CD4-positive, alpha-beta T cell (primary cell): ENCODE data around the gene MSX1. TPM values are rescaled to one million over a fixed set of nuclear protein-coding genes. Genes with fewer than 3 reads are reported as not detected.

Source experiments
- ATAC-seq: fragments of 200-7000 bp; cut with Tn5 transposase; one replicate; pipeline ENCODE4 v1.10.0; 2022; ENCODE audit warnings: mild to moderate bottlenecking; ENCODE audit not compliant: poor library complexity
- CTCF ChIA-PET: fragments of 350-600 bp; sonication (Branson Sonifier 250); formaldehyde crosslinking; loops from one replicate; lab custom pipeline; 2021; ENCODE audit warnings: antibody characterized with exemption, inconsistent platforms; lab: Charles Lee
- POLR2A ChIA-PET: fragments of 350-600 bp; sonication (Branson Sonifier 250); formaldehyde crosslinking; loops from one replicate; lab custom pipeline; 2021; ENCODE audit warnings: antibody characterized with exemption, inconsistent platforms; lab: Charles Lee
- DNase-seq, 14 experiments: peaks; one replicate each; pipeline ENCODE4 v3.0.0-alpha.2; 2013 to 2020; ENCODE audit warnings: mixed read lengths in 2 of 14
- H3K27ac ChIP-seq, 2 donors: one replicate each; pipeline versions ENCODE4 v1.5.1 to v1.7.0; 2013; ENCODE audit warnings: low read length in 2 of 2, low read depth in 1 of 2, mild to moderate bottlenecking in 1 of 2
- H3K27me3 ChIP-seq, 2 experiments: 1 replicate in 1 of 2; 2 replicates in 1 of 2; pipeline versions ENCODE4 v1.6.1 to v1.7.0; 2013; ENCODE audit warnings: low read length in 2 of 2, control low read depth in 1 of 2, mild to moderate bottlenecking in 1 of 2, moderate library complexity in 1 of 2; ENCODE audit not compliant: insufficient read depth in 2 of 2, control insufficient read depth in 1 of 2
- H3K36me3 ChIP-seq: one replicate; pipeline ENCODE4 v1.6.1; 2013; ENCODE audit warnings: low read length, control low read depth; ENCODE audit not compliant: insufficient read depth
- H3K4me1 ChIP-seq: one replicate; pipeline ENCODE4 v1.6.1; 2013; ENCODE audit warnings: low read length, control low read depth; ENCODE audit not compliant: insufficient read depth
- H3K4me3 ChIP-seq: one replicate; pipeline ENCODE4 v1.5.1; 2013; ENCODE audit warnings: mild to moderate bottlenecking, low read length, moderate library complexity
- H3K9me3 ChIP-seq, 2 experiments: 1 replicate in 1 of 2; 2 replicates in 1 of 2; pipeline versions ENCODE4 v1.6.1 to v1.7.0; 2013; ENCODE audit warnings: low read length in 2 of 2, mild to moderate bottlenecking in 2 of 2, control low read depth in 1 of 2, moderate library complexity in 1 of 2; ENCODE audit not compliant: control insufficient read depth in 1 of 2, insufficient read depth in 1 of 2
- H3K27ac Mint-ChIP-seq: one replicate; pipeline ENCODE4 v1.8.0; 2020; ENCODE audit warnings: mixed read lengths
- H3K27me3 Mint-ChIP-seq: one replicate; pipeline ENCODE4 v1.8.0; 2021; ENCODE audit warnings: mixed read lengths
- H3K36me3 Mint-ChIP-seq: one replicate; pipeline ENCODE4 v1.8.0; 2021; ENCODE audit warnings: low read depth, mixed read lengths
- H3K4me1 Mint-ChIP-seq: one replicate; pipeline ENCODE4 v1.8.0; 2021; ENCODE audit warnings: low read depth, mixed read lengths
- H3K4me3 Mint-ChIP-seq: one replicate; pipeline ENCODE4 v1.8.0; 2020; ENCODE audit warnings: mild to moderate bottlenecking, mixed read lengths
- H3K9me3 Mint-ChIP-seq: one replicate; pipeline ENCODE4 v1.8.0; 2020; ENCODE audit warnings: mixed read lengths
- CTCF ChIP-seq: fragments of 200-600 bp; IDR thresholded peaks from one replicate; pipeline ENCODE4 v1.8.0; 2022; ENCODE audit warnings: antibody characterized with exemption, mild to moderate bottlenecking
- intact Hi-C, 2 experiments: fragments of 100-400 bp; cut with DNase I in 1 of 2; cut with micrococcal nuclease in 1 of 2; formaldehyde crosslinking; loops; one replicate each; pipeline versions ENCODE4 v1.15.1 to v1.9.0; 2023 to 2025; cut with DNase I, micrococcal nuclease
- total RNA-seq, 174 experiments: library from RNA in 2 of 174; stranded (reverse) in 2 of 174; gene quantifications; one replicate each; pipeline ENCODE4 v1.2.3 and lab custom pipeline; 2021 to 2026

Gene MSX1
- total RNA-seq, 2 experiments from 2014 or later = not detected

GRCh38 chr4:4859799-4860599, 534 bp downstream of the MSX1 start:
- Histone ChIP-seq H3K4me3 (peak overlapping the region; percentile 53), H3K27me3 (peaks cover 77 to 90% of the 10 kb centered on the region in 2 experiments), H3K27ac (no peak overlapping the region), H3K4me1 (peaks cover 42% of the 10 kb centered on the region), H3K36me3 (no peaks in the 10 kb centered on the region), H3K9me3 (peaks cover 0 to 70% of the 10 kb centered on the region in 2 experiments)
- Mint-ChIP-seq H3K4me3 (peak overlapping the region; percentile 89), H3K9me3 (no peaks in the 10 kb centered on the region), H3K36me3 (no peaks in the 10 kb centered on the region), H3K27ac (no peak overlapping the region), H3K27me3 (peaks cover 88% of the 10 kb centered on the region), H3K4me1 (peaks cover 45% of the 10 kb centered on the region)
- ChIA-PET POLR2A (no interaction called here), CTCF (no interaction called here)
- intact Hi-C loops = no loop called here
- ATAC-seq = peak; percentile 17
- TF ChIP-seq CTCF = no peak
- no peak for DNase-seq

GRCh38 chr4:4860600-4861389, 1.3 kb downstream of the MSX1 start:
- no peak for TF ChIP-seq CTCF

GRCh38 chr4:4861390-4862018, 2.0 kb downstream of the MSX1 start:
- peak overlapping the region; percentile 54 for H3K4me3 Mint-ChIP-seq
- Histone ChIP-seq H3K27ac (no peak overlapping the region), H3K36me3 (no peaks in the 10 kb centered on the region), H3K27me3 (peaks cover 76 to 88% of the 10 kb centered on the region in 2 experiments), H3K4me3 (no peak overlapping the region), H3K4me1 (peaks cover 35% of the 10 kb centered on the region), H3K9me3 (peaks cover 0 to 71% of the 10 kb centered on the region in 2 experiments)
- POLR2A ChIA-PET = interaction anchor here (0.8 to 1.0 kb wide), 2 partner anchors 9 to 82 kb away, joined by 4 to 5 read pairs; no protein-coding TSS in a partner anchor
- no peak overlapping the region for H3K27ac Mint-ChIP-seq
- no peaks in the 10 kb centered on the region for H3K36me3 Mint-ChIP-seq
- H3K27me3 Mint-ChIP-seq = peaks cover 87% of the 10 kb centered on the region
- CTCF ChIA-PET = no interaction called here
- intact Hi-C loops = no loop called here
- DNase-seq (no peak), ATAC-seq (no peak)
- peaks cover 32% of the 10 kb centered on the region for H3K4me1 Mint-ChIP-seq
- TF ChIP-seq CTCF = no peak
- no peaks in the 10 kb centered on the region for H3K9me3 Mint-ChIP-seq

More at GRCh38 chr4:4860600-4861389, 1.3 kb downstream of the MSX1 start:
- H3K27ac ChIP-seq = no peak overlapping the region
- H3K27ac Mint-ChIP-seq = no peak overlapping the region
- ATAC-seq = no peak
- CTCF ChIA-PET = no interaction called here
- H3K9me3 ChIP-seq = peaks cover 0 to 71% of the 10 kb centered on the region in 2 experiments
- H3K9me3 Mint-ChIP-seq = no peaks in the 10 kb centered on the region
- peaks cover 39% of the 10 kb centered on the region for H3K4me1 Mint-ChIP-seq
- DNase-seq = no peak
- peak overlapping the region; percentile 53 for H3K4me3 ChIP-seq
- no peaks in the 10 kb centered on the region for H3K36me3 ChIP-seq
- H3K27me3 ChIP-seq = peaks cover 77 to 88% of the 10 kb centered on the region in 2 experiments
- intact Hi-C loops = no loop called here
- H3K4me3 Mint-ChIP-seq = peak overlapping the region; percentile 89
- POLR2A ChIA-PET = interaction anchor here (0.5 to 1.0 kb wide), 3 partner anchors 8 to 592 kb away, joined by 3 to 5 read pairs (median 4); no protein-coding TSS in a partner anchor
- peaks cover 87% of the 10 kb centered on the region for H3K27me3 Mint-ChIP-seq
- peaks cover 38% of the 10 kb centered on the region for H3K4me1 ChIP-seq
- H3K36me3 Mint-ChIP-seq = no peaks in the 10 kb centered on the region
